Activated naive CD4-positive, alpha-beta T cell treated with anti-CD3 and anti-CD28 coated beads, Interleukin-2, amount 50 U/mL, for 72 hours (primary cell): ENCODE measurements around the gene DCBLD2. TPM values are rescaled to one million over a fixed set of nuclear protein-coding genes. Genes with fewer than 3 reads are reported as not detected.
A peak's percentile ranks its signal among the peaks of the same experiment; 100 is the strongest.

ENCODE experiments used
- ATAC-seq, 2 donors: fragments of 150-1000 bp; cut with Tn5 transposase; 2 replicates each; pipeline ENCODE4 v1.10.0; 2021; ENCODE audit warnings: mild to moderate bottlenecking in 2 of 2, moderate library complexity in 2 of 2
- DNase-seq, 2 donors: peaks; one replicate each; pipeline ENCODE4 v3.0.0; 2021 to 2022; ENCODE audit warnings: low spot score in 2 of 2
- H3K27ac Mint-ChIP-seq, 2 donors: one replicate each; pipeline ENCODE4 v1.8.0; 2022; ENCODE audit warnings: mild to moderate bottlenecking in 2 of 2, mixed read lengths in 2 of 2
- H3K36me3 Mint-ChIP-seq, 2 donors: one replicate each; pipeline ENCODE4 v1.8.0; 2022; ENCODE audit warnings: mixed read lengths in 2 of 2
- H3K9me3 Mint-ChIP-seq, 2 donors: one replicate each; pipeline ENCODE4 v1.8.0; 2022; ENCODE audit warnings: mixed read lengths in 2 of 2
- total RNA-seq, 2 donors: library from RNA; stranded (reverse); gene quantifications; one replicate each; pipeline ENCODE4 v1.2.3, GENCODE V29; 2022

Gene DCBLD2
- total RNA-seq, 2 donors from 2014 or later = 2.8 to 3.2 TPM

DNA sequence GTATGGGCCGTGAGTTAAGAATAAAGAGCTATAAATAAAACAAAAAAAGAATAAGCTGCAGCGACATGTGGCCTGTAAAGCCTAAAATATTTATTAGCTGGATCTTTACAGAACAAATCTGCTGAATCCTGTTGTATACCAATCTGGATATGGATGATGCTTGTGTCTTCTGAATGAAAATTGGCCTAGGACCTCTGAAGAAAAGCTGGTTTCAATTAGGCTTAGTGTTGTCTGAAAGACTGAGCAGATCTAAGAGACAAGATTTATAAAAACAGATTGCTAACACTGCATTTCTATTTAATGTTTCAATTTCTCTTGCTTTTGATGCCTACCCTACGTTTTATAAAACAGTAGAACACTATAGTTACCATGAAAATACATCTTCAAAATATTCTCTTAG lies 80.4 kb downstream of the DCBLD2 start:
- Mint-ChIP-seq H3K9me3 (no peaks in the 10 kb centered on the region), H3K27ac (no peak overlapping the region), H3K36me3 (no peaks in the 10 kb centered on the region)
- no peak for ATAC-seq
- no peak for DNase-seq

DNA sequence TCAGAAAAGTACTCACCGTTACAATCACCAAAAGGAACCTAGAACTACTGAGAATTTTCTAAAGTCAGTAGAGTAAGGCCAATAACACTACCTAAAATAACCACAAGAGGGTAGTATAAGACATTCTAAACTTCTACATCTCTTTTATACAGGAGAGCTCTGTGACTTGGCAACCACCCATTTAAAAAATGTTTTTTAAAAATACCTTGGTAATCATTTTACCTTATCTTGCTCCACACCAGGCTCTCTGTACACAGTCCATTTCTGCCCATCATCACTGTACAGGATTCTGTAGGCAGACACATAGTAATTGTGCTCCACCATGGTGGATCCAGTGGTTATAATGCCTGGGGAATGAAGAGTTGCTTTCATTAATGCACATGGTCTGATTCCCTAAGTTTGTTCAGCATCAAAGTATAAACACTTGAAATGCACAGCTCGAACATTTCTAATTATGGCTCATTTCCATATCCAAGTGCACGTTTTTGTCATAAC lies 83.9 kb downstream of the DCBLD2 start:
- DNase-seq (no peak), ATAC-seq (peak; percentile 59 to 76)
- H3K9me3 Mint-ChIP-seq = no peaks in the 10 kb centered on the region
- no peaks in the 10 kb centered on the region for H3K36me3 Mint-ChIP-seq
- no peak overlapping the region for H3K27ac Mint-ChIP-seq

- Mint-ChIP-seq H3K36me3 (no peaks in the 10 kb centered on the region), H3K9me3 (no peaks in the 10 kb centered on the region), H3K27ac (no peak overlapping the region)
- DNase-seq (no peak), ATAC-seq (no peak)
Measured at GRCh38 chr3:98814817-98815420, 86.6 kb downstream of the DCBLD2 start.

DNA sequence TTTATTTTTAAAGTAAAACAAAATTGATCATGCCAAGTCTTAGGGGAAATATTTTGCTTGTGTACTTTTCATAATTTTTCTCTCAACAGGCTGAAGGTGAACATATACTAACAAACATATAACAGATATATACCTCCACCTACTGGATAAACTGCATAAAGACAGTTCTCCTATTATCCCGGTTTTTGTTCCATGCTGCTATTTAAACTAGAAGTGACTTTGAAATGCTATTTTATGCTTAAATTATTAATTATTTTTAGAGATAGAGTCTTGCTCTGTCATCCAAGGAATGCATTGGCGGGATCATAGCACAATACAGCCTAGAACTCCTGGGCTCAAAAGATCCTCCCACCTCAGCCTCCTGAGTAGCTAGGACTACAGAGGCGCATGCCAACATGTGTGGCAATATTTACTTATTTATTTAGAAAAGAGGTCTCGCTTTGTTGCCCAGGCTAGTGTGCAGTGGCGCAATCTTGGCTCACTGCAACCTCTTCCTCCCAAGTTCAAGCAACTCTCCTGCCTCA lies 88.6 kb downstream of the DCBLD2 start:
- no peak overlapping the region for H3K27ac Mint-ChIP-seq
- no peaks in the 10 kb centered on the region for H3K36me3 Mint-ChIP-seq
- H3K9me3 Mint-ChIP-seq = no peaks in the 10 kb centered on the region
- no peak for DNase-seq
- peak in 1 of 2 donors; percentile 46 for ATAC-seq

GRCh38 chr3:98811048-98811447 lies 90.4 kb downstream of the DCBLD2 start:
- no peak for DNase-seq
- Mint-ChIP-seq H3K27ac (no peak overlapping the region), H3K9me3 (no peaks in the 10 kb centered on the region), H3K36me3 (peaks cover 0 to 10% of the 10 kb centered on the region in 2 donors)
- ATAC-seq = no peak

GRCh38 chr3:98809557-98809956 lies 91.9 kb downstream of the DCBLD2 start:
- peaks cover 2 to 14% of the 10 kb centered on the region in 2 donors for H3K36me3 Mint-ChIP-seq
- ATAC-seq (no peak), DNase-seq (no peak)
- H3K27ac Mint-ChIP-seq = no peak overlapping the region
- no peaks in the 10 kb centered on the region for H3K9me3 Mint-ChIP-seq

- H3K9me3 Mint-ChIP-seq = no peaks in the 10 kb centered on the region
- peaks cover 5 to 17% of the 10 kb centered on the region in 2 donors for H3K36me3 Mint-ChIP-seq
- no peak for DNase-seq
- H3K27ac Mint-ChIP-seq = no peak overlapping the region
- ATAC-seq = no peak
Measured at GRCh38 chr3:98808071-98808470, 93.4 kb downstream of the DCBLD2 start.

DNA sequence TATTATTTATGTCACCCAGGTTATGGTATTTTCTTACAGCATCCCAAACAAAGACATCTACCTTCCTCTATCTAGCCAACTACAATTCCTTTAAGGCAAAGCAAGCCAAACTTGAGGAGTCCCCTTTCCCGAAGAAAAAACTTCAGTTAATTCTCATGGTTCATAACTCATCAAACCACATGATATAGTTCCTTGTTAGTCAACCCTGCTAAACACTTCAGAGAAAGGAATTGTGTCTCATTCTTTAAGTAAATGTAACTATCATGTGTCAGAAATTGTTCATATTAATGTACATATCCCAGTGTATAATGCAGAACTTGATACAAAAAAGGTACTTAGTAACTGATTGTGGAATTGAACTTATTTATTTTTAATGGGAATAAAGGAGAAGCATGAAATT lies 93.9 kb downstream of the DCBLD2 start:
- peaks cover 5 to 17% of the 10 kb centered on the region in 2 donors for H3K36me3 Mint-ChIP-seq
- no peak for ATAC-seq
- H3K9me3 Mint-ChIP-seq = no peaks in the 10 kb centered on the region
- no peak for DNase-seq
- H3K27ac Mint-ChIP-seq = no peak overlapping the region

DNA sequence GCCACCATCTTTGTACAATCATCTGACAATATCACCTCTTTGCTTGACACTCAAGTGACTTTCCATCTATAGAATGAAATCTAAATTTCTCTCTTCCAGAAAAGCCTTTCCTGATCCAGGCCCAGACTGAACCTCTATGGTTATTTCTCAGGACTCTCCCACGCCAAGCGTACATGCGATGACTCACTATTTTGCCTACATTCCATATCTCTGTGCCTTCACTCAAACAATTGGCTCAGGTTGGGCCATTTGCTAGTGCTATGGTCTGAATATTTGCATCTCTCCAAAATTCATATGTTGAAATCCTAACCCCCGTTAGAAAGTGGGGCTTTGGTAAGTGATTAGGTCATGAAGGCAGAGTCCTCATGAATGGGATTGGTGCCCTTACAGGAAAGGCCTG lies 94.5 kb downstream of the DCBLD2 start:
- DNase-seq (no peak), ATAC-seq (no peak)
- peaks cover 5 to 17% of the 10 kb centered on the region in 2 donors for H3K36me3 Mint-ChIP-seq
- no peaks in the 10 kb centered on the region for H3K9me3 Mint-ChIP-seq
- no peak overlapping the region for H3K27ac Mint-ChIP-seq

GRCh38 chr3:98806521-98806920 lies 95.0 kb downstream of the DCBLD2 start:
- DNase-seq (no peak), ATAC-seq (no peak)
- no peak overlapping the region for H3K27ac Mint-ChIP-seq
- no peaks in the 10 kb centered on the region for H3K9me3 Mint-ChIP-seq
- H3K36me3 Mint-ChIP-seq = peaks cover 5 to 17% of the 10 kb centered on the region in 2 donors

DNA sequence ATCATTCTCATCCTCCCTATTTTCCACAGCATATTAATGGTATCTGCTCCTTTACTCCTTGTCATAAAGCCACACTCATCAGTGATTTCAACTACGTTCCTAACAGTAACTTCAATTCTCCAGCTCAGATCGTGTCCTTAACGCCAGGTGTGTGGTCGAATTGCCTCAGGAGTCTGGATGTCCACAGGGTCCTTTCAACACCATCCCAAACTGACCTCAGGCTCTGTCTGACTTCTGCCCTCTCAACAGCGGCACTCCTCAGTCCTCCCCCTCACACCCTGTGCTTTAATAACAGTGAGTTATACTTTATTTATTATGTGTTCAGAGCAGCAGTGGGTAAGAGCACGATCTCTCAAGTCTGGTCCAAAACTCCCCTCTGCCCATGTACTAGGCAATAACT lies 95.9 kb downstream of the DCBLD2 start:
- no peak for DNase-seq
- ATAC-seq = no peak
- Mint-ChIP-seq H3K36me3 (peaks cover 5 to 17% of the 10 kb centered on the region in 2 donors), H3K9me3 (no peaks in the 10 kb centered on the region), H3K27ac (no peak overlapping the region)

DNA sequence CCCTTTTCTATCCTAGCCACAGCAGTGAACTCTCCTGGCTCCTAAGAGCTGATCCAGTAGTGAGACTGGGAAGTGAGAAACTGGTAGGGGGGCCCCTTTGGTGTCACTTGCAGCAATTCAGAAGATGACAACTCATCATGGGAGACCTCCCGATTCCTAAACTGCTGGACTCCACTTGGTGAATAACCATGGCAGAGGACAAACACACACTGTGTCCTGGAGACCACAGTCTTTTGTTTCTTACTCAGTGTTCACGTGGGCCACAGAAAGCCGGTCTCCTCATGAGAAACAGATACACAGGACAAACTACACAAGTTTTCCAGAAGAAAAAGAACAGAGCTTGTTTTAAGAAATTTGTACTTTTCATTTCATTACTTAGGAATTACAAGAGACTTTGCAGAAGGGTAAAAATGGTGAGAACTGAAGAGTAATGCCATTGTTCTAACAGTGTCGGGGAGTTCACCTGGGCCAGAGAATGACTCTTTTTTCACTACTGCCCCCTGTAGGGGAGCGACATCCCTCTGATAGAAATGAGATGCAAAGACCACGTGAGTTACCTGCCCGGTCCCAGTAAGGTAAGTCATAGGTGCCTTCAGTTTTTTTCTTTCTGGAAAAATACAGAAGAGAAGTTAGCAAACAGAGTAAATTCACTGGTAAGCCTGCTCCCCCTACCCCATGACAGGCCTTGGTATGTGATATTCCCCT lies 100.3 kb downstream of the DCBLD2 start:
- Mint-ChIP-seq H3K27ac (no peak overlapping the region), H3K36me3 (peaks cover 5 to 7% of the 10 kb centered on the region in 2 donors), H3K9me3 (no peaks in the 10 kb centered on the region)
- no peak for ATAC-seq
- no peak for DNase-seq

DNA sequence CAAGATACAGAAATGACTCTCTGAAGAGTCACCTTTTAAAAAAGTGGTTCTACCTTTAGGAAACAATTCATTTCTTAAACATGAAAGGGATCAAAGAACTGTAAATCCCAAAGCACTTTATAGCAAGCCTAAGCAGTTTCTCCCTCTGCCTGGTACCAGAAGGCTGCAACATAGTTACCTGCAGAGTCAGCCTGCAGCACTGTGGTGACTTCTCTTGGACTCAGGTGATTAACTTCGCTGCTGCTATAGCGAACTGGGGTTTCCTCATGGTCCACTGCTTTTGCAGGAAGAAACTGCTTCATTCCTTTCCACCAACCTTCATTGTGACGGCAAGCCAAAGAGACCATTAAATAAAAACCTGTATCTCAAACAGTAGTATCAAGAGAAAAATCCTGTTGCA lies 101.1 kb downstream of the DCBLD2 start:
- ATAC-seq (no peak), DNase-seq (no peak)
- Mint-ChIP-seq H3K36me3 (peaks cover 5 to 7% of the 10 kb centered on the region in 2 donors), H3K27ac (no peak overlapping the region), H3K9me3 (no peaks in the 10 kb centered on the region)

DNA sequence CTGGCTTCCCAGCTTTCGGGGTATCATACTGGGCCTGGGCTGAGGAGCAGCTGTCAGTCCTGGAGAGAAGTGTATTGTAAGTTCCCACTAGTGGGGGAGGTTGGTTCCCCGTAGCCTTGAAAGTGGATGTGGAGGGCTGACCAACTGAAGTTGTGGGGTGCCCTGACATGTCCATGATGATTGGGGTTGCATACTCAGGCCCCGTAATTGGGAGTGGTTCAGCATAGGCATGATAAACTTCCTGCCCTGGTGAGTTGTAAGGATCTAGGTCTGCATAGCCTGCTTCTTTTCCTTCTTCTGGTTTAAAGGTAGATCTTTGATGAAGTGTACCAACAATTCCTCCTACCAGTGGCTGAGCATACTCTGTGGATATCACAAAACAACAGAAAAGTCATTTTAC lies 102.0 kb downstream of the DCBLD2 start:
- Mint-ChIP-seq H3K36me3 (peaks cover 2 to 3% of the 10 kb centered on the region in 2 donors), H3K9me3 (no peaks in the 10 kb centered on the region), H3K27ac (no peak overlapping the region)
- DNase-seq (no peak), ATAC-seq (no peak)

- no peak overlapping the region for H3K27ac Mint-ChIP-seq
- DNase-seq = no peak
- H3K36me3 Mint-ChIP-seq = no peaks in the 10 kb centered on the region
- H3K9me3 Mint-ChIP-seq = no peaks in the 10 kb centered on the region
- no peak for ATAC-seq
Measured at GRCh38 chr3:98798820-98799219, 102.7 kb downstream of the DCBLD2 start.

DNA sequence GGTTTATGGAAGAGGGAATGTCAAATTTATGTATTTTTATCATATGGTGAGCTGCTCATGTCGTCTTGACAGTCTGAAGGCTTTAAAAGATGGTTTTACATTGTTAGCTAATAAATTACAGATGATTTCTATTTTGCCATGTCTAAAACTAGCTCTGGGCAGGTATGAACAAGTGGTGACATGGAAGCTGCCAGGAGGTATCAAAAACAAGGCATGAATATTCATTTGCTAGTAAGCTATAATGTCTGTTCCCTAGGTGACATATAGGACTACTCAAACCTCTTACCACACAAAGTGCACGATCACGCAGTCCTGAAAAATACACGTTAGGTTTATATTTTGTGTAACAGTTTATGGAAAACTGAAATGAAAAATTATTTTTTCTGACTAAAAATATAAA lies 103.6 kb downstream of the DCBLD2 start:
- DNase-seq (no peak), ATAC-seq (no peak)
- no peak overlapping the region for H3K27ac Mint-ChIP-seq
- H3K9me3 Mint-ChIP-seq = no peaks in the 10 kb centered on the region
- H3K36me3 Mint-ChIP-seq = no peaks in the 10 kb centered on the region

GRCh38 chr3:98796334-98796733 lies 105.2 kb downstream of the DCBLD2 start:
- DNase-seq = no peak
- ATAC-seq = no peak

GRCh38 chr3:98793971-98794370 lies 107.5 kb downstream of the DCBLD2 start:
- Mint-ChIP-seq H3K9me3 (no peaks in the 10 kb centered on the region), H3K27ac (no peak overlapping the region), H3K36me3 (no peaks in the 10 kb centered on the region)
- DNase-seq (no peak), ATAC-seq (no peak)

More at GRCh38 chr3:98796334-98796733, 105.2 kb downstream of the DCBLD2 start:
- H3K27ac Mint-ChIP-seq = no peak overlapping the region
- no peaks in the 10 kb centered on the region for H3K36me3 Mint-ChIP-seq
- H3K9me3 Mint-ChIP-seq = no peaks in the 10 kb centered on the region
